Measurements from ENCODE around the gene ANKRD12. TPM values are rescaled to one million over a fixed set of nuclear protein-coding genes. Genes with fewer than 3 reads are reported as not detected.
A peak's percentile ranks its signal among the peaks of the same experiment; 100 is the strongest.
"Not testable (repeated sequence)": the region's sequence is repeated elsewhere in the genome, so short reads cannot be mapped to it uniquely, and the experiment has no call there.

ANKRD12 gene
- polyA plus RNA-seq (2012; ENCODE audit: missing spikeins): 21.2 TPM

- DNase-seq (ENCODE audit: insufficient read length): peak; percentile 90
- FAIRE-seq: peak; percentile 97
Measured at GRCh38 chr18:9136315-9137155, at the start of gene ANKRD12. ANKRD12 (plus strand) TSS chr18:9136781; CDS start chr18:9182433, 45,652 bp downstream.

DNA sequence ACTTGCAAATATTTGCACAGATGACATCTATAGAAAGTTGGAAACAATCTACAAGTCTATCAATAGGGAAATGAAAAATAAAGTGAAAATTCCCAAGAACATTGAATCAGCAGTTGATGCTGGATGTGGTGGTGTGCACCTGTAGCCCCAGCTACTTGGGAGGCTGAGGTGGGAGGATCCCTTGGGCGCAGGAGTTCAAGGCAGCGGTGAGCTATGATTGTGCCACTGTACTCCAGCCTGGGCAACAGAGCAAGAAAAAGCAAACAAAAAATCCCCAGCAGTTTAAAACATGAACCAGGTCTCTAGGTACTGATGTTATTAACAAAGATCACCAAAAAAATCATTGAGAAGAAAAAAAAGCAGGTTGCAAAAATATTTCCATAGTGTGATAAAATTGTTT is 49.4 kb upstream of the ANKRD12 start:
- FAIRE-seq: no peak
- TF ChIP-seq TAF1 (IDR thresholded peaks at IDR 0.05; ENCODE audit: borderline replicate concordance, low read depth, low read length) (no peak), POLR2A (IDR thresholded peaks at IDR 0.05; ENCODE audit: low read depth, low read length) (no peak), POLR2AphosphoS5 (IDR thresholded peaks at IDR 0.05; ENCODE audit: low read depth, low read length) (no peak)
- no peak for DNase-seq (ENCODE audit: insufficient read length)

More at GRCh38 chr18:9136315-9137155, at the start of gene ANKRD12:
- TF ChIP-seq POLR2AphosphoS5 (IDR thresholded peaks at IDR 0.05; ENCODE audit: low read depth, low read length): peak; percentile 54
- peak; percentile 66 for TF ChIP-seq POLR2A (IDR thresholded peaks at IDR 0.05; ENCODE audit: low read depth, low read length)
- no peak for TF ChIP-seq TAF1 (IDR thresholded peaks at IDR 0.05; ENCODE audit: borderline replicate concordance, low read depth, low read length)

DNA sequence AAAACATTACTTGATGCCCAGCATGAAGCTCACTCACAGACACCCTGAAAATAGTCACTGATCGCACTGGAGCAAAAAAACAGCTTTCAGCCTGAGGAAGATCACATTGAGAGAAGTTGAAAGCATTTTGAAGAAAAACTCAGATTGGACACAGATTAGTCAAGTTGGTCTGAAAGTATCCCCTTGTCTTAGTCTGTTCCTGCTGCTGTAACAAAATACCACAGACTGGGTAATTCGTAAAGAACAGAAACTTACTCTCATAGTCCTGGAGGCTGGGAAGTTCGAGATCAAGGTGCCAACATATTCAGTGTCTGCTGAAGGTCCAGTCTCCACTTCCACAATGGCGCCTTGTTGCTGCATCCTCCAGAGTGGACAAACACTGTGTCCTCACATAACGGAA is 48.3 kb upstream of the ANKRD12 start:
- no peak for FAIRE-seq
- no peak for TF ChIP-seq POLR2AphosphoS5 (IDR thresholded peaks at IDR 0.05; ENCODE audit: low read depth, low read length)
- TF ChIP-seq POLR2A (IDR thresholded peaks at IDR 0.05; ENCODE audit: low read depth, low read length): no peak
- TF ChIP-seq TAF1 (IDR thresholded peaks at IDR 0.05; ENCODE audit: borderline replicate concordance, low read depth, low read length): no peak

GRCh38 chr18:9088727-9089126 is 47.9 kb upstream of the ANKRD12 start:
- not testable (repeated sequence) for FAIRE-seq; DNase-seq (ENCODE audit: insufficient read length)

More for the DNA sequence above, 48.3 kb upstream of the ANKRD12 start:
- no peak for DNase-seq (ENCODE audit: insufficient read length)

GRCh38 chr18:9090578-9090977 is 46.0 kb upstream of the ANKRD12 start:
- no peak for FAIRE-seq
- TF ChIP-seq POLR2AphosphoS5 (IDR thresholded peaks at IDR 0.05; ENCODE audit: low read depth, low read length): no peak
- no peak for TF ChIP-seq TAF1 (IDR thresholded peaks at IDR 0.05; ENCODE audit: borderline replicate concordance, low read depth, low read length)
- TF ChIP-seq POLR2A (IDR thresholded peaks at IDR 0.05; ENCODE audit: low read depth, low read length): no peak

DNA sequence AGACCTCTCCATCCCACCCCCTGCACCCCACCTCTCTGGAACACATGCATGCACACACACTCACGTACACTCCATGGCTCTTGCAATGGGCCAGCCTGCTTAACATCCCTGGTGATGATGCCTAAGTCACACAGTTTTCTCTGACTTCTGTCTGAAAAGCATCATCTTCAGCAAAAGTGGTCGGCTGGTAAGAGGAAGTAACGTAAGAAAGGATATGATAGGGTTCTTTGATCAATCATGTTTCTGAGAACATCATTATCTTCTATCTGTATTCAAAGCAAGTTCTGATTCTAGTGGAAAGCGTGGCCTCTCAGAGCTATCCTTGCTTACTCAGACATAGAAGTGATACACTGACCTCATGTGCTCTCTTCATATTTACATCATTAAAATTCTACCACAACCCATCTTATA is 45.5 kb upstream of the ANKRD12 start:
- no peak for TF ChIP-seq POLR2A (IDR thresholded peaks at IDR 0.05; ENCODE audit: low read depth, low read length)
- TF ChIP-seq POLR2AphosphoS5 (IDR thresholded peaks at IDR 0.05; ENCODE audit: low read depth, low read length): no peak
- DNase-seq (ENCODE audit: insufficient read length): no peak
- peak; percentile 38 for FAIRE-seq

More at GRCh38 chr18:9090578-9090977, 46.0 kb upstream of the ANKRD12 start:
- no peak for DNase-seq (ENCODE audit: insufficient read length)

DNA sequence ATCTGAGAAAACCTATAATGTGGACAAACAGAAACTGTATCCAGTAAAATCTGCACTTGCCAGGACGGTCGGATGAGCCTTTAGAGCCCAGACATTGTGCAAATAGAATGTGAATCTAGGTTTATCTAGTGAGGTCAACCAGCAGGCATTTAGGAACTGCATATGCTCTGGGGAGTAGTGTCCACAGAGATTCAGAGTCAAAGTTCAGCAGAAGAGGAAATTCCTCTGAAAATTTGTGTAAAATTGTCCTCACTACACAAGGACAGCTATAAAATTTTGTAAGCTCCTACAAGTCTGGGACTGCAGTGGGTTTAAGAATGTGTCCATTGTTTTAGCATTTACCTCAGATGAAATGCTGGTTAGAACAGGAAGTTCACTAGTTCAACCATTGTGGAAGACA is 43.9 kb upstream of the ANKRD12 start:
- FAIRE-seq (no peak), DNase-seq (ENCODE audit: insufficient read length) (no peak)
- TF ChIP-seq POLR2AphosphoS5 (IDR thresholded peaks at IDR 0.05; ENCODE audit: low read depth, low read length) (no peak), POLR2A (IDR thresholded peaks at IDR 0.05; ENCODE audit: low read depth, low read length) (no peak), TAF1 (IDR thresholded peaks at IDR 0.05; ENCODE audit: borderline replicate concordance, low read depth, low read length) (no peak)

DNA sequence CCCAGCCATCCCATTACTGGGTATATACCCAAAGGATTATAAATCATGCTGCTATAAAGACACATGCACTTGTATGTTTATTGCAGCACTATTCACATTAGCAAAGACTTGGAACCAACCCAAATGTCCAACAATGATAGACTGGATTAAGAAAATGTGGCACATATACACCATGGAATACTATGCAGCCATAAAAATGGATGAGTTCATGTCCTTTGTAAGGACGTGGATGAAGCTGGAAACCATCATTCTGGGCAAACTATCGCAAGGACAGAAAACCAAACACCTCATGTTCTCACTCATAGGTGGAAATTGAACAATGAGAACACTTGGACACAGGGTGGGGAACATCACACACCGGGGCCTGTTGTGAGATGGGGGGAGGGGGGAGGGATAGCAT is 43.5 kb upstream of the ANKRD12 start:
- FAIRE-seq; DNase-seq (ENCODE audit: insufficient read length): not testable (repeated sequence)

GRCh38 chr18:9094307-9095226 is 42.0 kb upstream of the ANKRD12 start:
- FAIRE-seq (peak; percentile 38), DNase-seq (ENCODE audit: insufficient read length) (no peak)
- TF ChIP-seq POLR2A (IDR thresholded peaks at IDR 0.05; ENCODE audit: low read depth, low read length) (no peak), TAF1 (IDR thresholded peaks at IDR 0.05; ENCODE audit: borderline replicate concordance, low read depth, low read length) (no peak), POLR2AphosphoS5 (IDR thresholded peaks at IDR 0.05; ENCODE audit: low read depth, low read length) (no peak)

DNA sequence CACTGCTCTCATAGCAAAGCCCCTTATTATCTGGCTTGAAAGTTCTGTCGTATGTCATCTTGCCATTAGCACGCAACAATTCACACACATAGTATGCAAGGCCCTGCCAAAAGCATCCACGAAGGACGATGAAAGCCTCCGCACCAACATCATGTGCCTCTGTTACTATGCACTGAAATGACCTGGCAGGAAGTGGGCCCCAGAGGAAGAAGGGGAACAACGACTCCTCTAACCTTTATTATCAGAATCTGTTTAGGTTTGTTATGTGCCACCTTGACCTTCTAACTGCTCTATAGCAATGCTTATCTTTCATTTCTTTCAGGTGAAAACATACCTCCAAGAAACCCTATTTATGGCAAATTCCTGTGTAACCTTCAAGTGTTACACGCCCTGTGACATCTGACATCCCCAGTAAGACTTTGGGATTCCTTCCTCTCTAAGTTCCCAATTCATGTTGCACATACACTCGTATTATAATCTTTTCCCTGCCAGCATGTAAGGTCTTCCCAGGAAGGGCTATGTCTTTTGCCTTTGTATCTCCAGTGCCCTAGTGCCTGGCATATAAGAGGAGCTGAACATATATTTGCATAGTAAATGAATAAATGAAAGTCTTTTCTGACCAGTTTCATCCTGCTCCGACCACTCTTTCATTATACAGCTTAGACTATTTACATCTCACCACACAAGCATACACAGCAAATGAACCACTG is 41.1 kb upstream of the ANKRD12 start:
- FAIRE-seq (peak; percentile 96), DNase-seq (ENCODE audit: insufficient read length) (no peak)
- TF ChIP-seq POLR2AphosphoS5 (IDR thresholded peaks at IDR 0.05; ENCODE audit: low read depth, low read length): peak; percentile 67; the same call in 1 of the 2 replicates
- no peak for TF ChIP-seq TAF1 (IDR thresholded peaks at IDR 0.05; ENCODE audit: borderline replicate concordance, low read depth, low read length)
- TF ChIP-seq POLR2A (IDR thresholded peaks at IDR 0.05; ENCODE audit: low read depth, low read length): peak; percentile 64; the same call in 1 of the 2 replicates

DNA sequence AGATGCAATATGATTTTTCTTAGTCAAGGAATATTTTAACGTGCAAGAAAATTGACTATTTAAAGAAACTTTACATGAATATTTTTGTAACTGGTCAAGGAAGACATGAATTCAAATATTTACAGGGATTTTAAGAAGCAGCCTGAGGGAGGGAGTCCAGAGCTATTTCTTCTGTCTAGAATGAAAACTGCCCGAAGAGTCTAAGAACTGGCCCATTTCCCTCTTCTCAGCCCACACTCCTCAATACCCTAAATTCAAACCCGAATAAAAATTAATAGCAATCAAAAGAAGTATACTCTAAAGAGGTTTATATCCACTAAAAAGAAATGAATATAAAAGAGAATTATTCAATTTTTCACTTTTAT is 40.6 kb upstream of the ANKRD12 start:
- DNase-seq (ENCODE audit: insufficient read length): no peak
- no peak for TF ChIP-seq POLR2AphosphoS5 (IDR thresholded peaks at IDR 0.05; ENCODE audit: low read depth, low read length)
- no peak for TF ChIP-seq POLR2A (IDR thresholded peaks at IDR 0.05; ENCODE audit: low read depth, low read length)
- TF ChIP-seq TAF1 (IDR thresholded peaks at IDR 0.05; ENCODE audit: borderline replicate concordance, low read depth, low read length): no peak
- FAIRE-seq: no peak

Measured in GM12892 (cell line).